Measurements from ENCODE around the gene EGFL7. TPM values are rescaled to one million over a fixed set of nuclear protein-coding genes. Genes with fewer than 3 reads are reported as not detected.

The EGFL7 gene
- total and polyA plus RNA-seq, 2 donors (not counting 1 experiment from before 2014, with no cell fraction given) = 4.2 to 7.9 TPM

DNA sequence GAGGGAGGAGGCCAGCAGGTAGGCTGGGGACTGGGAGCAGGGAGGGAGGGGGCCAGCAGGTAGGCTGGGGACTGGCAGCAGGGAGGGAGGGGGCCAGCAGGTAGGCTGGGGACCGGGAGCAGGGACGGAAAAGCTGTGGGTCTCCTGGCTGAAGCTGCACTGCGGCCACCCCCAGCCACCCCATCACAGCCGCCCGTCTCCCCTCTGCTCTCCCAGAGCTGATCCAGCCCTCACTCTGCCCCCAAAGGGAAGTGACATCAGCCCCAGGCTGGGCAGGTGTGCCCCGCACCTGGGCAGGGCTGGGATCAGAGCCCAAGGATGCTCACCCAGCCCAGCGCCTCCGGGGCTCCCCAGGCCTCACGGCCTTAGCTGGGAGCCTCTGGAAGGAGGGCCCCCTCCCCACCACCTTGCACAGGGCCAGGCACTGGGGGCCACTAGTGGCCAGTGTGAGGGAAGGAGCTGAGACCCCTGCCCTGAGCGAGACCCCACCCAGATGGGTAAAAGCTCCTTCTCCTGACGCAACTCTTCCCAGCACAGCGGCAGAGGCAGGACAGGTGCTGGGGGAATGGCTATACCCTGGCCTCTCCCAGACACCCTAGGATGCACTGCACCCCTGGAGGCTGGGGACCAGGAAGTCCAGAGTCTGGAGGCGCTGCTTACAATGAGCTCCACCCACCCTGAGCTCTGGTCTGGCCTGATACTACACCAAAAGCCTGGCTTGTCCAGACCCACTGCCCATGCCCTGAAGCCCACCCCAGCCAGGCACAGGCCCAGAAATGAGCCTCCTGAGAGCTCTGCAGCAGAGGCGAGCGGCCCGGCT is 13.0 kb downstream of the EGFL7 start:
- H3K4me2 ChIP-seq (ENCODE audit: extremely low read depth, insufficient read depth, low read length) = no peak overlapping the region
- H3K79me2 ChIP-seq (ENCODE audit: control insufficient read depth, insufficient read depth, low read length) = no peaks in the 10 kb centered on the region
- H3K9me3 ChIP-seq (ENCODE audit: control insufficient read depth, insufficient read depth, low read depth, low read length) = no peaks in the 10 kb centered on the region
- H3K36me3 ChIP-seq (ENCODE audit: control insufficient read depth, insufficient read depth, low read length) = peaks cover 5% of the 10 kb centered on the region
- no peak overlapping the region for H3K9ac ChIP-seq (ENCODE audit: insufficient read depth, low read length)
- H3K4me1 ChIP-seq (ENCODE audit: control insufficient read depth, extremely low read depth, insufficient read depth, low read length) = no peaks in the 10 kb centered on the region
- no peak for DNase-seq (ENCODE audit: low read depth in 2 of 2)
- no peaks in the 10 kb centered on the region for H3K27me3 ChIP-seq (ENCODE audit: control insufficient read depth, insufficient read depth, low read length)
- no peak overlapping the region for H3K27ac ChIP-seq (ENCODE audit: insufficient read depth, low read length)
- H3K4me3 ChIP-seq (replicated peaks in 1 of 4; ENCODE audit: control extremely low read depth in 1 of 4, insufficient read depth in 1 of 4, low read depth in 3 of 4, low read length in 4 of 4) = no peak overlapping the region
- TF ChIP-seq, protein P1, sequence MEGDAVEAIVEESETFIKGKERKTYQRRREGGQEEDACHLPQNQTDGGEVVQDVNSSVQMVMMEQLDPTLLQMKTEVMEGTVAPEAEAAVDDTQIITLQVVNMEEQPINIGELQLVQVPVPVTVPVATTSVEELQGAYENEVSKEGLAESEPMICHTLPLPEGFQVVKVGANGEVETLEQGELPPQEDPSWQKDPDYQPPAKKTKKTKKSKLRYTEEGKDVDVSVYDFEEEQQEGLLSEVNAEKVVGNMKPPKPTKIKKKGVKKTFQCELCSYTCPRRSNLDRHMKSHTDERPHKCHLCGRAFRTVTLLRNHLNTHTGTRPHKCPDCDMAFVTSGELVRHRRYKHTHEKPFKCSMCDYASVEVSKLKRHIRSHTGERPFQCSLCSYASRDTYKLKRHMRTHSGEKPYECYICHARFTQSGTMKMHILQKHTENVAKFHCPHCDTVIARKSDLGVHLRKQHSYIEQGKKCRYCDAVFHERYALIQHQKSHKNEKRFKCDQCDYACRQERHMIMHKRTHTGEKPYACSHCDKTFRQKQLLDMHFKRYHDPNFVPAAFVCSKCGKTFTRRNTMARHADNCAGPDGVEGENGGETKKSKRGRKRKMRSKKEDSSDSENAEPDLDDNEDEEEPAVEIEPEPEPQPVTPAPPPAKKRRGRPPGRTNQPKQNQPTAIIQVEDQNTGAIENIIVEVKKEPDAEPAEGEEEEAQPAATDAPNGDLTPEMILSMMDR (conservative IDR thresholded peaks at IDR 0.05 in 1 of 2, IDR thresholded peaks at IDR 0.05 in 1 of 2; ENCODE audit: low read depth in 1 of 2, low read length in 2 of 2) = no peak
- TF ChIP-seq EZH2 (IDR thresholded peaks at IDR 0.05; ENCODE audit: low read length, missing control alignments) = no peak
- no peaks in the 10 kb centered on the region for H4K20me1 ChIP-seq (ENCODE audit: control insufficient read depth, extremely low read depth, insufficient read depth, low read length)
- H2AFZ ChIP-seq (ENCODE audit: low read length) = no peak overlapping the region

DNA sequence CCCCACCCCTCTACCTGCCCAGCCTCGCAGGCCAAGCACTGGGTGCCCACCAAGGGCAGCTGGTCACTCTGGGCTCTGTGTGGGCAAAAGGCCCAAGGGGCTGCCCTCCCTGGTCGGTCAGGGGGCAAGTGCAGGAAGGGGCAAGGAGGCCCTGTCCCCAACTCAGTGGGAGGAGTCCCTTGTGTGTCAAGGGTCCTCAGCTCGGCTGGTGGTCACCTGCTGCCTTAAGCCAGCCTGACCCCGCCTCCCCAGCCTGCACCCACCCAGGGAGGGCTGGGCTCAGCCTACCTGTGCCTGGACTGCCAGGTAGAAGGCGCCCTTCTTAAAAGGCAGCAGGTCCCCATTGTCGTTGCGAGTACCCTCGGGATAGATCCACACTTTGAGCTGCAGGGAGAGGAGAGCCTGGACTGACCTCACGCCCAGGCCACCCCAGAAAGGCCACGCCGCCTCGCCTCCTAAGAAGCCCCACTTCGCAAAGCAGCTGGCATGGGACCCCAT is 13.6 kb downstream of the EGFL7 start:
- H3K4me2 ChIP-seq (ENCODE audit: extremely low read depth, insufficient read depth, low read length) = no peak overlapping the region
- H3K9me3 ChIP-seq (ENCODE audit: control insufficient read depth, insufficient read depth, low read depth, low read length) = no peaks in the 10 kb centered on the region
- H4K20me1 ChIP-seq (ENCODE audit: control insufficient read depth, extremely low read depth, insufficient read depth, low read length) = no peaks in the 10 kb centered on the region
- TF ChIP-seq, protein P1 (conservative IDR thresholded peaks at IDR 0.05 in 1 of 2, IDR thresholded peaks at IDR 0.05 in 1 of 2; ENCODE audit: low read depth in 1 of 2, low read length in 2 of 2) = no peak
- TF ChIP-seq EZH2 (IDR thresholded peaks at IDR 0.05; ENCODE audit: low read length, missing control alignments) = no peak
- no peaks in the 10 kb centered on the region for H3K79me2 ChIP-seq (ENCODE audit: control insufficient read depth, insufficient read depth, low read length)
- peaks cover 5% of the 10 kb centered on the region for H3K36me3 ChIP-seq (ENCODE audit: control insufficient read depth, insufficient read depth, low read length)
- H3K4me1 ChIP-seq (ENCODE audit: control insufficient read depth, extremely low read depth, insufficient read depth, low read length) = no peaks in the 10 kb centered on the region
- no peak overlapping the region for H3K9ac ChIP-seq (ENCODE audit: insufficient read depth, low read length)
- H3K27ac ChIP-seq (ENCODE audit: insufficient read depth, low read length) = no peak overlapping the region
- H3K27me3 ChIP-seq (ENCODE audit: control insufficient read depth, insufficient read depth, low read length) = no peaks in the 10 kb centered on the region
- no peak for DNase-seq (ENCODE audit: low read depth in 2 of 2)
- H2AFZ ChIP-seq (ENCODE audit: low read length) = no peak overlapping the region
- H3K4me3 ChIP-seq (replicated peaks in 1 of 4; ENCODE audit: control extremely low read depth in 1 of 4, insufficient read depth in 1 of 4, low read depth in 3 of 4, low read length in 4 of 4) = no peak overlapping the region

DNA sequence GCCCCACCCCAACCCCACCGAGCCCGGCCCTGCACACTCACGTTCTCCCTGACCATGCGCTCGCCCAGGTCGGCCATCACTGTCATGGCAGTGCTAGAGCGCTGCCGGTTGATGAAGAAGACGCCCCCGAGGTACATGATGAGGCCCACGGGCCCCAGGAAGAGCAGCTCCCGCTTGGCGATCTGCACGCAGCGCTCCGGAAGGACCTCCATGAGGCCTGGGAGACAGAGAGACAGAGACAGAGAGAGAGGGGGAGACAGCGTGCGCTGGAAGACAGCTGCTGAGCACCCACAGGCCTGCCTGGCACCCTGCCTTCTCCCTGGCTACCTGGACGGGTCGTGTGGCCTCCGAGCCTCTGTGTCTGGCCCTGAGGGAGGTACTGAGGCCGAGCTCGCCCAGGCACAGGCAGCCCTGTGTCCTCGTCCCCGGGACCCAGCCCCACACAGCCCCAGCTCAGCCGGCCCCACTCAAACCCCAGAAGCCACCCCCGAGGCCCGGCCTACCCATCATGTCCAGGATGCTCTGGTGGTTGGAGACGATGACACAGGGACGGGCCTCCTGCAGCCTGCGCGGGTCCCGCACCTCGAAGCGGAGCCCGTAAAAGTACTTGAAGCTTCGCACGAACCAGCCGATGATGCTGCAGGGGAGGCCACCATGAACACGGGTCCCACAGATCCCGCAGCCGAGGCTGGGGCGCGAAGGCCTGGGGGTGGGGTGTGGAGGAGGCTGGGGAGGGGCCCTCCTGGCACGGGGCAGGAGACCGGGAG is 14.4 kb downstream of the EGFL7 start:
- H3K27me3 ChIP-seq (ENCODE audit: control insufficient read depth, insufficient read depth, low read length) = no peaks in the 10 kb centered on the region
- H3K4me2 ChIP-seq (ENCODE audit: extremely low read depth, insufficient read depth, low read length) = no peak overlapping the region
- H3K9ac ChIP-seq (ENCODE audit: insufficient read depth, low read length) = no peak overlapping the region
- H3K4me1 ChIP-seq (ENCODE audit: control insufficient read depth, extremely low read depth, insufficient read depth, low read length) = no peaks in the 10 kb centered on the region
- H2AFZ ChIP-seq (ENCODE audit: low read length) = no peak overlapping the region
- no peak overlapping the region for H3K27ac ChIP-seq (ENCODE audit: insufficient read depth, low read length)
- H4K20me1 ChIP-seq (ENCODE audit: control insufficient read depth, extremely low read depth, insufficient read depth, low read length) = no peaks in the 10 kb centered on the region
- H3K79me2 ChIP-seq (ENCODE audit: control insufficient read depth, insufficient read depth, low read length) = no peaks in the 10 kb centered on the region
- DNase-seq (ENCODE audit: low read depth in 2 of 2) = no peak
- TF ChIP-seq, protein P1 (conservative IDR thresholded peaks at IDR 0.05 in 1 of 2, IDR thresholded peaks at IDR 0.05 in 1 of 2; ENCODE audit: low read depth in 1 of 2, low read length in 2 of 2) = no peak
- no peak for TF ChIP-seq EZH2 (IDR thresholded peaks at IDR 0.05; ENCODE audit: low read length, missing control alignments)
- H3K4me3 ChIP-seq (replicated peaks in 1 of 4; ENCODE audit: control extremely low read depth in 1 of 4, insufficient read depth in 1 of 4, low read depth in 3 of 4, low read length in 4 of 4) = no peak overlapping the region
- peaks cover 5% of the 10 kb centered on the region for H3K36me3 ChIP-seq (ENCODE audit: control insufficient read depth, insufficient read depth, low read length)
- no peaks in the 10 kb centered on the region for H3K9me3 ChIP-seq (ENCODE audit: control insufficient read depth, insufficient read depth, low read depth, low read length)

All from fibroblast of lung (primary cell).